Measurements from ENCODE around the gene SYNPO2. TPM values are rescaled to one million over a fixed set of nuclear protein-coding genes. Genes with fewer than 3 reads are reported as not detected.
A peak's percentile ranks its signal among the peaks of the same experiment; 100 is the strongest.

Gene SYNPO2
- total RNA-seq, 1 experiment from 2014 or later: 0.61 TPM

GRCh38 chr4:118941149-118941548 lies 52.5 kb downstream of the SYNPO2 start:
- peak; percentile 75 for DNase-seq (ENCODE audit: unreplicated experiment)
- intact Hi-C loops (cut with micrococcal nuclease): no loop called here
- peaks cover 15% of the 10 kb centered on the region for H3K27me3 Mint-ChIP-seq (ENCODE audit: insufficient read depth, unreplicated experiment)
- H3K9me3 Mint-ChIP-seq (ENCODE audit: unreplicated experiment): no peaks in the 10 kb centered on the region
- TF ChIP-seq, protein P1, sequence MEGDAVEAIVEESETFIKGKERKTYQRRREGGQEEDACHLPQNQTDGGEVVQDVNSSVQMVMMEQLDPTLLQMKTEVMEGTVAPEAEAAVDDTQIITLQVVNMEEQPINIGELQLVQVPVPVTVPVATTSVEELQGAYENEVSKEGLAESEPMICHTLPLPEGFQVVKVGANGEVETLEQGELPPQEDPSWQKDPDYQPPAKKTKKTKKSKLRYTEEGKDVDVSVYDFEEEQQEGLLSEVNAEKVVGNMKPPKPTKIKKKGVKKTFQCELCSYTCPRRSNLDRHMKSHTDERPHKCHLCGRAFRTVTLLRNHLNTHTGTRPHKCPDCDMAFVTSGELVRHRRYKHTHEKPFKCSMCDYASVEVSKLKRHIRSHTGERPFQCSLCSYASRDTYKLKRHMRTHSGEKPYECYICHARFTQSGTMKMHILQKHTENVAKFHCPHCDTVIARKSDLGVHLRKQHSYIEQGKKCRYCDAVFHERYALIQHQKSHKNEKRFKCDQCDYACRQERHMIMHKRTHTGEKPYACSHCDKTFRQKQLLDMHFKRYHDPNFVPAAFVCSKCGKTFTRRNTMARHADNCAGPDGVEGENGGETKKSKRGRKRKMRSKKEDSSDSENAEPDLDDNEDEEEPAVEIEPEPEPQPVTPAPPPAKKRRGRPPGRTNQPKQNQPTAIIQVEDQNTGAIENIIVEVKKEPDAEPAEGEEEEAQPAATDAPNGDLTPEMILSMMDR (IDR thresholded peaks at IDR 0.05; ENCODE audit: unreplicated experiment): no peak
- ChIA-PET POLR2A (interaction anchor here (1.4 to 1.7 kb wide), 2 partner anchors 12 to 30 kb away, joined by 6 read pairs; no protein-coding TSS in a partner anchor), CTCF (no interaction called here)
- no peak overlapping the region for H3K27ac Mint-ChIP-seq (ENCODE audit: low read depth, unreplicated experiment)
- no TSS peak for BruUV-seq (replicated peaks)
- no peaks in the 10 kb centered on the region for H3K36me3 Mint-ChIP-seq (ENCODE audit: insufficient read depth, unreplicated experiment)
- H3K4me1 Mint-ChIP-seq (ENCODE audit: insufficient read depth, unreplicated experiment): peaks cover 6% of the 10 kb centered on the region
- H3K4me3 Mint-ChIP-seq (ENCODE audit: unreplicated experiment): no peak overlapping the region

DNA sequence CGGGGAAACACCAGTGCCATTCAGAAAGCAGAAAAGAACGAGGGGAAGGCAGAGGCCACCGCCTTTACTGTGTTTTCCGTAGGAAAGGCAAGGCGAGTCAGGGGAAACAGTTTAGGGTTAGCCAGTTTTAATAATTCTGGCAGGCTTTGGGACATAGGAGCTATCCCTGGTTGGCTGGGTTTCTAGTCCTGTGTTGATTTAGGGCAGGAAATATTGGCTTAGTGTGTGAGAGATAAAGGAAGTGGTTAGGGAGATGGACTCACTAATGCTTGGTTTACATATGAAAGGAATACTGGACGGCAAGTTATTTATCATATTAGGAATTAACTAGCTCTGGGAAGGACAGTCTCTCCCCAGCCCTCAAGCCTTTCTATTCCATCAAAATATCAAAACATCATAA lies 53.1 kb downstream of the SYNPO2 start:
- TF ChIP-seq, protein P1 (IDR thresholded peaks at IDR 0.05; ENCODE audit: unreplicated experiment): no peak

GRCh38 chr4:118942465-118942864 lies 53.8 kb downstream of the SYNPO2 start:
- H3K27me3 Mint-ChIP-seq (ENCODE audit: insufficient read depth, unreplicated experiment): peaks cover 26% of the 10 kb centered on the region
- TF ChIP-seq, protein P1 (IDR thresholded peaks at IDR 0.05; ENCODE audit: unreplicated experiment): no peak
- no peaks in the 10 kb centered on the region for H3K36me3 Mint-ChIP-seq (ENCODE audit: insufficient read depth, unreplicated experiment)
- ChIA-PET CTCF (no interaction called here), POLR2A (no interaction called here)
- DNase-seq (ENCODE audit: unreplicated experiment): peak; percentile 77
- no peak overlapping the region for H3K27ac Mint-ChIP-seq (ENCODE audit: low read depth, unreplicated experiment)
- no peaks in the 10 kb centered on the region for H3K9me3 Mint-ChIP-seq (ENCODE audit: unreplicated experiment)
- intact Hi-C loops (cut with micrococcal nuclease): no loop called here
- H3K4me3 Mint-ChIP-seq (ENCODE audit: unreplicated experiment): no peak overlapping the region
- H3K4me1 Mint-ChIP-seq (ENCODE audit: insufficient read depth, unreplicated experiment): peaks cover 6% of the 10 kb centered on the region
- no TSS peak for BruUV-seq (replicated peaks)

More for the DNA sequence above, 53.1 kb downstream of the SYNPO2 start:
- BruUV-seq (replicated peaks): no TSS peak
- Mint-ChIP-seq H3K27me3 (ENCODE audit: insufficient read depth, unreplicated experiment) (peaks cover 20% of the 10 kb centered on the region), H3K4me3 (ENCODE audit: unreplicated experiment) (no peak overlapping the region), H3K27ac (ENCODE audit: low read depth, unreplicated experiment) (no peak overlapping the region), H3K4me1 (ENCODE audit: insufficient read depth, unreplicated experiment) (peaks cover 6% of the 10 kb centered on the region), H3K9me3 (ENCODE audit: unreplicated experiment) (no peaks in the 10 kb centered on the region), H3K36me3 (ENCODE audit: insufficient read depth, unreplicated experiment) (no peaks in the 10 kb centered on the region)
- POLR2A ChIA-PET: interaction anchor here (0.6 to 1.7 kb wide), 3 partner anchors 13 to 88 kb away, joined by 4 to 6 read pairs (median 6); no protein-coding TSS in a partner anchor
- intact Hi-C loops (cut with micrococcal nuclease): no loop called here
- CTCF ChIA-PET: interaction anchor here (0.6 to 0.7 kb wide), 2 partner anchors 12 to 832 kb away, joined by 3 read pairs; no protein-coding TSS in a partner anchor
- peak; percentile 23 for DNase-seq (ENCODE audit: unreplicated experiment)

- Mint-ChIP-seq H3K27me3 (ENCODE audit: insufficient read depth, unreplicated experiment) (peaks cover 11% of the 10 kb centered on the region), H3K36me3 (ENCODE audit: insufficient read depth, unreplicated experiment) (no peaks in the 10 kb centered on the region), H3K9me3 (ENCODE audit: unreplicated experiment) (no peaks in the 10 kb centered on the region), H3K4me3 (ENCODE audit: unreplicated experiment) (no peak overlapping the region), H3K27ac (ENCODE audit: low read depth, unreplicated experiment) (no peak overlapping the region), H3K4me1 (ENCODE audit: insufficient read depth, unreplicated experiment) (no peaks in the 10 kb centered on the region)
- intact Hi-C loops (cut with micrococcal nuclease): no loop called here
- TF ChIP-seq, protein P1 (IDR thresholded peaks at IDR 0.05; ENCODE audit: unreplicated experiment): no peak
- POLR2A ChIA-PET: interaction anchor here (0.6 kb wide), 1 partner anchor 225 kb away, joined by 3 read pairs; no protein-coding TSS in a partner anchor
- no peak for DNase-seq (ENCODE audit: unreplicated experiment)
- no TSS peak for BruUV-seq (replicated peaks)
- CTCF ChIA-PET: no interaction called here
Measured at GRCh38 chr4:118947095-118947494, 58.4 kb downstream of the SYNPO2 start.

Measured in MCF 10A (cell line).